Kidney (tissue), 14 donors: ENCODE measurements around the gene HIVEP3. TPM values are rescaled to one million over a fixed set of nuclear protein-coding genes. Genes with fewer than 3 reads are reported as not detected.

ENCODE experiments used
- DNase-seq, 5 donors: peaks; one replicate each; pipeline ENCODE4 v3.0.0-alpha.2; 2013 to 2020
- FAIRE-seq: peaks from 2 replicates; lab custom pipeline; 2012; peaks lifted over from hg19 to GRCh38; lab: Jason Lieb, UNC
- H3K27ac ChIP-seq, 2 donors: one replicate each; pipeline ENCODE4 v1.7.0; 2013; ENCODE audit warnings: low read depth in 2 of 2, low read length in 2 of 2, inconsistent platforms in 1 of 2
- H3K27me3 ChIP-seq: one replicate; pipeline ENCODE4 v1.7.1; 2013; ENCODE audit warnings: low read length, inconsistent platforms; ENCODE audit not compliant: control insufficient read depth, insufficient read depth
- H3K36me3 ChIP-seq, 3 donors: one replicate each; pipeline versions ENCODE4 v1.7.0 to v1.7.1; 2013; ENCODE audit warnings: low read length in 3 of 3, control low read depth in 1 of 3, inconsistent platforms in 1 of 3; ENCODE audit not compliant: insufficient read depth in 3 of 3, control insufficient read depth in 2 of 3
- H3K4me1 ChIP-seq, 3 donors: one replicate each; pipeline versions ENCODE4 v1.7.0 to v1.7.1; 2013; ENCODE audit warnings: low read length in 3 of 3, inconsistent platforms in 1 of 3, low read depth in 1 of 3; ENCODE audit not compliant: control insufficient read depth in 2 of 3, insufficient read depth in 2 of 3
- H3K4me3 ChIP-seq, 3 donors: one replicate each; pipeline versions ENCODE4 v1.7.0 to v1.8.1; 2013; ENCODE audit warnings: low read length in 3 of 3, control low read depth in 1 of 3, inconsistent platforms in 1 of 3
- H3K9ac ChIP-seq, 3 donors: one replicate each; pipeline versions ENCODE4 v1.7.0 to v1.7.1; 2013; ENCODE audit warnings: low read length in 3 of 3, control low read depth in 1 of 3, inconsistent platforms in 1 of 3
- H3K9me3 ChIP-seq, 3 donors: one replicate each; pipeline versions ENCODE4 v1.7.0 to v1.7.1; 2013; ENCODE audit warnings: low read length in 3 of 3, control low read depth in 1 of 3, inconsistent platforms in 1 of 3; ENCODE audit not compliant: control insufficient read depth in 2 of 3, insufficient read depth in 1 of 3
- CTCF ChIP-seq: IDR thresholded peaks from 3 replicates; pipeline ENCODE4 v1.5.1; 2012; ENCODE audit warnings: mild to moderate bottlenecking, moderate library complexity, borderline replicate concordance; ENCODE audit not compliant: insufficient read depth; ENCODE audit errors: extremely low read depth
- intact Hi-C: fragments of 100-400 bp; cut with DNase I; formaldehyde crosslinking; loops from one replicate; pipeline ENCODE4 v1.11.1; 2022
- polyA plus RNA-seq: library from polyadenylated mRNA; stranded (reverse); fragments of 350-450 nt; fragmentation: Illumina TruSeq; extraction: RNeasy Lipid Tissue Mini Kit (QIAGEN cat#74804); gene quantifications from one replicate; pipeline ENCODE4 v1.2.3, GENCODE V29; 2014; ENCODE audit warnings: low read depth, low replicate concordance; ENCODE audit not compliant: insufficient read depth
- total RNA-seq: library from RNA; stranded (reverse); fragmentation: NEBNext Ultra II Directional; extraction: Animal tissue kit (Norgen Biotek cat#: 25700); gene quantifications from one replicate; pipeline ENCODE4 v1.2.1, GENCODE V29; 2021
- donor health status: control.
- donor health status: control.
- donor health status: control.
- donor health status: control.
- donor health status: control.
- donor health status: DM: yes; HTN: yes; CAD: no.
- donor health status: Normal renal cell carcinoma (clear cell type).

Gene HIVEP3
- total and polyA plus RNA-seq, 2 donors from 2014 or later = 3.5 to 11.0 TPM

- H3K9ac ChIP-seq = no peak overlapping the region
- H3K27me3 ChIP-seq = no peaks in the 10 kb centered on the region
- no peaks in the 10 kb centered on the region for H3K9me3 ChIP-seq
- no peak overlapping the region for H3K4me3 ChIP-seq
- H3K27ac ChIP-seq = no peak overlapping the region
- FAIRE-seq (no peak), DNase-seq (no peak)
- TF ChIP-seq CTCF = no peak
- H3K4me1 ChIP-seq = no peaks in the 10 kb centered on the region
- H3K36me3 ChIP-seq = no peaks in the 10 kb centered on the region
- intact Hi-C loops = no loop called here
Observed at GRCh38 chr1:41461790-41462679, 456.7 kb downstream of the HIVEP3 start.

- H3K9me3 ChIP-seq = no peaks in the 10 kb centered on the region
- DNase-seq = no peak
- H3K4me3 ChIP-seq = no peak overlapping the region
- H3K27me3 ChIP-seq = no peaks in the 10 kb centered on the region
- intact Hi-C loops = no loop called here
- H3K27ac ChIP-seq = no peak overlapping the region
- H3K4me1 ChIP-seq = no peaks in the 10 kb centered on the region
- FAIRE-seq = no peak
- H3K36me3 ChIP-seq = no peaks in the 10 kb centered on the region
- H3K9ac ChIP-seq = no peak overlapping the region
- no peak for TF ChIP-seq CTCF
Observed at GRCh38 chr1:41456847-41457540, 461.7 kb downstream of the HIVEP3 start.

Other genes starting within 250 kb of the HIVEP3 start
- gene GUCA2B, start 234.5 kb upstream of the HIVEP3 start, total RNA-seq = not detected
- not detected for gene GUCA2B, start 234.5 kb upstream of the HIVEP3 start, polyA plus RNA-seq
- gene GUCA2A, start 245.8 kb upstream of the HIVEP3 start, total RNA-seq = not detected
- not detected for gene GUCA2A, start 245.8 kb upstream of the HIVEP3 start, polyA plus RNA-seq